K562 (cell line): ENCODE data around the gene HBG1. TPM values are rescaled to one million over a fixed set of nuclear protein-coding genes. Genes with fewer than 3 reads are reported as not detected.
A peak's percentile ranks its signal among the peaks of the same experiment; 100 is the strongest.

Experiments
- ATAC-seq: fragments of 200-7000 bp; cut with Tn5 transposase; 3 replicates; pipeline ENCODE4 v1.9.1; 2020; ENCODE audit warnings: moderate library complexity
- BruUV-seq: library from RNA; stranded (reverse); fragments of 400-500 nt; replicated peaks from 2 replicates; lab custom pipeline; 2021; lab: Mats Ljungman, UMichigan
- CTCF ChIA-PET: fragments of 300-600 bp; formaldehyde crosslinking; extraction: SDS; loops from one replicate; lab custom pipeline; 2021; ENCODE audit warnings: low intra/inter-chr PET ratio; lab: Yijun Ruan, JAX
- POLR2A ChIA-PET: fragments of 300-600, 350-650 bp; sonication (Branson Sonifier 250); formaldehyde crosslinking; extraction: SDS; loops from one replicate; lab custom pipeline; 2021; ENCODE audit warnings: antibody characterized with exemption, inconsistent platforms; lab: Yijun Ruan, JAX
- DNase-seq, 4 experiments: peaks; one replicate each; pipeline versions ENCODE4 v3.0.0 to v3.0.0-alpha.2; 2011 to 2018; ENCODE audit warnings: low spot score in 3 of 4, mixed read lengths in 3 of 4; ENCODE audit errors: extremely low read depth in 1 of 4
- FAIRE-seq: peaks from 2 replicates; lab custom pipeline; 2011; peaks lifted over from hg19 to GRCh38; lab: Jason Lieb, UNC
- H2AFZ ChIP-seq: 2 replicates; pipeline ENCODE4 v1.6.0; 2011; ENCODE audit warnings: low read depth, low read length, control low read depth, inconsistent platforms
- H3K27ac ChIP-seq: fragments of 200-600 bp; 3 replicates; pipeline ENCODE4 v1.8.0; 2011; ENCODE audit warnings: low read depth, mild to moderate bottlenecking, control low read depth, inconsistent platforms, low read length, moderate library complexity, mixed read lengths; ENCODE audit errors: extremely low read depth
- H3K27me3 ChIP-seq, 2 experiments: fragments of 300-600 bp in 1 of 2; 2 replicates in 1 of 2; 3 replicates in 1 of 2; pipeline versions ENCODE4 v1.6.0 to v1.8.0; 2011; ENCODE audit warnings: inconsistent platforms in 2 of 2, low read length in 2 of 2, mild to moderate bottlenecking in 1 of 2, mixed read lengths in 1 of 2, moderate library complexity in 1 of 2; ENCODE audit not compliant: control insufficient read depth in 2 of 2, insufficient read depth in 2 of 2
- H3K36me3 ChIP-seq: fragments of 300-600 bp; 3 replicates; pipeline ENCODE4 v1.8.0; 2011; ENCODE audit warnings: mild to moderate bottlenecking, low read length, inconsistent platforms; ENCODE audit not compliant: control insufficient read depth, insufficient read depth
- H3K4me1 ChIP-seq, 2 experiments: fragments of 200-600 bp in 1 of 2; replicated peaks in 1 of 2; 2 replicates in 1 of 2; 3 replicates in 1 of 2; pipeline versions ENCODE4 v1.5.1 to v1.8.0; 2011; ENCODE audit warnings: inconsistent platforms in 2 of 2, low read length in 2 of 2, mild to moderate bottlenecking in 1 of 2, mixed read lengths in 1 of 2, moderate library complexity in 1 of 2; ENCODE audit not compliant: control insufficient read depth in 2 of 2, insufficient read depth in 2 of 2
- H3K4me2 ChIP-seq: 2 replicates; pipeline ENCODE4 v1.6.1; 2011; ENCODE audit warnings: low read length, control low read depth, inconsistent platforms, mixed read lengths; ENCODE audit not compliant: insufficient read depth
- H3K4me3 ChIP-seq: fragments of 200-600 bp; sonication (generic), shearing (Covaris generic); 2 replicates; pipeline ENCODE4 v1.5.1; 2016; ENCODE audit warnings: control low read depth, inconsistent platforms
- H3K79me2 ChIP-seq: fragments of 200-600 bp; 3 replicates; pipeline ENCODE4 v1.8.0; 2011; ENCODE audit warnings: low read length, inconsistent platforms; ENCODE audit not compliant: control insufficient read depth, insufficient read depth
- H3K9ac ChIP-seq, 2 experiments: 2 replicates each; pipeline versions ENCODE4 v1.6.0 to v1.6.1; 2011; ENCODE audit warnings: low read depth in 2 of 2, low read length in 2 of 2, control low read depth in 1 of 2, inconsistent platforms in 1 of 2, mild to moderate bottlenecking in 1 of 2, mixed read lengths in 1 of 2; ENCODE audit not compliant: insufficient read depth in 1 of 2
- H3K9me1 ChIP-seq: one replicate; pipeline ENCODE4 v1.6.0; 2011; ENCODE audit warnings: inconsistent platforms, mild to moderate bottlenecking, low read length, moderate library complexity; ENCODE audit not compliant: control insufficient read depth, insufficient read depth
- H3K9me3 ChIP-seq: replicated peaks from 2 replicates; pipeline ENCODE4 v1.5.1; 2011; ENCODE audit warnings: low read depth, low read length, inconsistent platforms; ENCODE audit not compliant: control insufficient read depth, insufficient read depth
- H4K20me1 ChIP-seq: replicated peaks from 2 replicates; pipeline ENCODE4 v1.6.1; 2011; ENCODE audit warnings: low read length, inconsistent platforms, mixed read lengths; ENCODE audit not compliant: control insufficient read depth, insufficient read depth
- CAMTA2 ChIP-seq: fragments of 250-450 bp; sonication (Bioruptor Pico); conservative IDR thresholded peaks from 2 replicates; pipeline ENCODE4 v1.5.1; 2022
- CBX2 ChIP-seq: fragments of 200-600 bp; sonication (generic); IDR thresholded peaks from one replicate; pipeline ENCODE4 v1.6.1; 2012; ENCODE audit warnings: mild to moderate bottlenecking, low read length, inconsistent platforms; ENCODE audit not compliant: insufficient read depth, poor library complexity, severe bottlenecking
- ESRRA ChIP-seq: fragments of 450-650 bp; IDR thresholded peaks from 2 replicates; pipeline ENCODE4 v1.6.1; 2014; ENCODE audit warnings: low read depth, mild to moderate bottlenecking, moderate library complexity, borderline replicate concordance
- ETS1 ChIP-seq: conservative IDR thresholded peaks from 2 replicates; pipeline ENCODE4 v1.6.1; 2011; ENCODE audit warnings: low read depth, mild to moderate bottlenecking, low read length; ENCODE audit not compliant: control insufficient read depth
- FOXP4 ChIP-seq: sonication (generic); formaldehyde crosslinking; IDR thresholded peaks from 2 replicates; pipeline ENCODE4 v1.8.0; 2022; ENCODE audit warnings: mild to moderate bottlenecking, missing genetic modification reagents, borderline replicate concordance
- HCFC1 ChIP-seq: IDR thresholded peaks from 2 replicates; pipeline ENCODE4 v1.6.1; 2012; ENCODE audit warnings: low read depth, low read length, improper control_type of control experiment
- HOXB6 ChIP-seq: fragments of 250-450 bp; sonication (Bioruptor Pico); IDR thresholded peaks from 2 replicates; pipeline ENCODE4 v1.5.1; 2022; ENCODE audit warnings: mild to moderate bottlenecking, borderline replicate concordance
- RUNX1 ChIP-seq: sonication (generic); IDR thresholded peaks from 2 replicates; pipeline ENCODE4 v1.6.1; 2016; ENCODE audit warnings: antibody characterized with exemption, low read depth
- SMAD4 ChIP-seq: fragments of 250-450 bp; sonication (Bioruptor Pico); conservative IDR thresholded peaks from 2 replicates; pipeline ENCODE4 v1.8.0; 2021; ENCODE audit warnings: inconsistent platforms, mild to moderate bottlenecking, moderate library complexity
- SREBF1 ChIP-seq: fragments of 150-350 bp; IDR thresholded peaks from 2 replicates; pipeline ENCODE4 v1.6.1; 2014; ENCODE audit warnings: antibody characterized with exemption, low read depth, low read length, borderline replicate concordance
- STAT5A ChIP-seq: IDR thresholded peaks from 2 replicates; pipeline ENCODE4 v1.6.1; 2012; ENCODE audit warnings: low read length, inconsistent platforms, borderline replicate concordance
- TARDBP ChIP-seq: fragments of 450-650 bp; IDR thresholded peaks from 2 replicates; pipeline ENCODE4 v1.6.1; 2016
- TFAM ChIP-seq: fragments of 250-450 bp; sonication (Bioruptor Pico); conservative IDR thresholded peaks from 2 replicates; pipeline ENCODE4 v1.5.0; 2021; ENCODE audit warnings: mild to moderate bottlenecking, moderate library complexity
- ZFPM2 ChIP-seq: fragments of 250-450 bp; sonication (Bioruptor Pico); IDR thresholded peaks from 2 replicates; pipeline ENCODE4 v1.5.1; 2022; ENCODE audit warnings: mild to moderate bottlenecking
- WGBS: fragments of 100-300 bp; shearing (Covaris generic); methylation state at CpG from one replicate; pipeline ENCODE4 v1.1.6; 2016; ENCODE audit warnings: low coverage, mixed read lengths; ENCODE audit not compliant: insufficient coverage; ENCODE audit errors: missing lambda C conversion rate; 5-methylcytosine and 5-hydroxymethylcytosine counted together
- in situ Hi-C: fragments of 300-500 bp; cut with MboI; formaldehyde crosslinking; loops from 4 replicates; pipeline ENCODE4 v1.15.0; 2018; ENCODE audit warnings: inconsistent platforms, mixed read lengths
- intact Hi-C: fragments of 100-400 bp; cut with micrococcal nuclease; formaldehyde crosslinking; loops from 2 replicates; pipeline ENCODE4 v1.14.2; 2022
- polyA plus RNA-seq, 8 experiments: library from polyadenylated mRNA; depleted of rRNA in 4 of 8; stranded (reverse) in 5 of 8; unstranded in 3 of 8; fragments of >200 nt; fragmentation: Nextera tagmentation in 2 of 8; fragmentation: Illumina TruSeq in 1 of 8; extraction: Ambion mirVana in 2 of 8; extraction: Trizol in 1 of 8; gene quantifications; 2 replicates each; pipeline versions ENCODE4 v1.2.1 to v1.2.3, GENCODE V29; 2011 to 2014; ENCODE audit warnings: inconsistent platforms in 1 of 8, missing spikeins in 1 of 8
- total RNA-seq, 7 experiments: library from RNA; depleted of rRNA in 6 of 7; stranded (reverse); fragments of >200 nt in 6 of 7; fragmentation: Illumina TruSeq in 2 of 7; extraction: Trizol in 2 of 7; gene quantifications; 2 replicates each; pipeline versions ENCODE4 v1.2.1 to v1.2.3, GENCODE V29; 2011 to 2021; ENCODE audit warnings: low replicate concordance in 1 of 7
- TF ChIP-seq, protein P1 (sequence below): sonication (generic); formaldehyde crosslinking; IDR thresholded peaks from 2 replicates; pipeline ENCODE4 v1.8.1; 2022; ENCODE audit warnings: missing genetic modification reagents
- TF ChIP-seq, protein P2 (sequence below): fragments of 450-650 bp; IDR thresholded peaks from 2 replicates; pipeline ENCODE4 v1.6.1; 2016

The HBG1 gene
- total and polyA plus RNA-seq, 9 of the 15 experiments (the other 6 are each of a cell fraction or from before 2014, with no cell fraction given) = 1,066 to 16,338 (median 4,898) TPM

DNA sequence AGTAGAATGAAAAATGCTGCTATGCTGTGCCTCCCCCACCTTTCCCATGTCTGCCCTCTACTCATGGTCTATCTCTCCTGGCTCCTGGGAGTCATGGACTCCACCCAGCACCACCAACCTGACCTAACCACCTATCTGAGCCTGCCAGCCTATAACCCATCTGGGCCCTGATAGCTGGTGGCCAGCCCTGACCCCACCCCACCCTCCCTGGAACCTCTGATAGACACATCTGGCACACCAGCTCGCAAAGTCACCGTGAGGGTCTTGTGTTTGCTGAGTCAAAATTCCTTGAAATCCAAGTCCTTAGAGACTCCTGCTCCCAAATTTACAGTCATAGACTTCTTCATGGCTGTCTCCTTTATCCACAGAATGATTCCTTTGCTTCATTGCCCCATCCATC, 35.0 kb upstream of the HBG1 start:
- POLR2A ChIA-PET = interaction anchor here (0.7 to 6.4 kb wide), 7 partner anchors 14 to 44 kb away, joined by 3 to 40 read pairs (median 4); partner anchors contain the start of gene HBE1
- intact Hi-C loops (loop anchor here (10.0 kb wide), 2 partner anchors 220 to 310 kb away; partner anchors contain the start of genes TRIM6 and UBQLN3), in situ Hi-C loops (loop anchor here (5.0 kb wide), 2 partner anchors 42 to 162 kb away; no protein-coding TSS in a partner anchor)
- Histone ChIP-seq H4K20me1 (no peaks in the 10 kb centered on the region), H3K27me3 (no peaks in the 10 kb centered on the region), H3K36me3 (peaks cover 35% of the 10 kb centered on the region), H3K4me3 (no peak overlapping the region), H3K9me1 (no peaks in the 10 kb centered on the region), H3K9ac (peak overlapping the region in 1 of 2 experiments; percentile 56; a peak in 3 of 4 replicates), H3K4me2 (peak overlapping the region; percentile 80), H3K9me3 (no peaks in the 10 kb centered on the region), H2AFZ (no peak overlapping the region), H3K27ac (peak overlapping the region; percentile 77), H3K4me1 (peaks cover 29 to 87% of the 10 kb centered on the region in 2 experiments), H3K79me2 (peaks cover 90% of the 10 kb centered on the region)
- CTCF ChIA-PET = no interaction called here
- ATAC-seq (peak; percentile 11), FAIRE-seq (peak; percentile 67), DNase-seq (peak; percentile 93 to 97 (median 96))
- 0% methylated on average over 2 of the region's 2 CpGs for WGBS
- no TSS peak for BruUV-seq
- TF ChIP-seq RUNX1 (peak; percentile 67; the same call in 1 of the 2 replicates), FOXP4 (CRISPR knock-in tag) (no peak), ETS1 (peak; percentile 68; the same call in 1 of the 2 replicates), STAT5A (peak; percentile 84), HCFC1 (no peak), TFAM (no peak), TARDBP (no peak), ZFPM2 (no peak), SMAD4 (CRISPR knock-in tag) (0 out of 2 replicates have a peak, but pooled peaks have one; percentile 64), CBX2 (no peak), SREBF1 (no peak), ESRRA (no peak), HOXB6 (CRISPR knock-in tag) (no peak), CAMTA2 (no peak)
- TF ChIP-seq, protein P1, sequence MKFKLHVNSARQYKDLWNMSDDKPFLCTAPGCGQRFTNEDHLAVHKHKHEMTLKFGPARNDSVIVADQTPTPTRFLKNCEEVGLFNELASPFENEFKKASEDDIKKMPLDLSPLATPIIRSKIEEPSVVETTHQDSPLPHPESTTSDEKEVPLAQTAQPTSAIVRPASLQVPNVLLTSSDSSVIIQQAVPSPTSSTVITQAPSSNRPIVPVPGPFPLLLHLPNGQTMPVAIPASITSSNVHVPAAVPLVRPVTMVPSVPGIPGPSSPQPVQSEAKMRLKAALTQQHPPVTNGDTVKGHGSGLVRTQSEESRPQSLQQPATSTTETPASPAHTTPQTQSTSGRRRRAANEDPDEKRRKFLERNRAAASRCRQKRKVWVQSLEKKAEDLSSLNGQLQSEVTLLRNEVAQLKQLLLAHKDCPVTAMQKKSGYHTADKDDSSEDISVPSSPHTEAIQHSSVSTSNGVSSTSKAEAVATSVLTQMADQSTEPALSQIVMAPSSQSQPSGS (CRISPR knock-in tag) = no peak
- TF ChIP-seq, protein P2, sequence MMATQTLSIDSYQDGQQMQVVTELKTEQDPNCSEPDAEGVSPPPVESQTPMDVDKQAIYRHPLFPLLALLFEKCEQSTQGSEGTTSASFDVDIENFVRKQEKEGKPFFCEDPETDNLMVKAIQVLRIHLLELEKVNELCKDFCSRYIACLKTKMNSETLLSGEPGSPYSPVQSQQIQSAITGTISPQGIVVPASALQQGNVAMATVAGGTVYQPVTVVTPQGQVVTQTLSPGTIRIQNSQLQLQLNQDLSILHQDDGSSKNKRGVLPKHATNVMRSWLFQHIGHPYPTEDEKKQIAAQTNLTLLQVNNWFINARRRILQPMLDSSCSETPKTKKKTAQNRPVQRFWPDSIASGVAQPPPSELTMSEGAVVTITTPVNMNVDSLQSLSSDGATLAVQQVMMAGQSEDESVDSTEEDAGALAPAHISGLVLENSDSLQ = 0 out of 2 replicates have a peak, but pooled peaks have one; percentile 14
